Stimulated activated CD4-positive, alpha-beta T cell treated with anti-CD3 and anti-CD28 coated beads, Interleukin-12 subunit alpha, Interleukin-12 subunit beta, amount 100 ng/mL, for 48 hours (primary cell): Measurements from ENCODE around the gene S100A9.
"Not testable (repeated sequence)": the region's sequence is repeated elsewhere in the genome, so short reads cannot be mapped to it uniquely, and the experiment has no call there.

ENCODE experiments used
- DNase-seq, 3 donors: peaks; one replicate each; pipeline ENCODE4 v3.0.0-alpha.2; 2020; ENCODE audit warnings: low read depth in 2 of 3, low spot score in 1 of 3

S100A9 gene

GRCh38 chr1:153405825-153406599 is 48.4 kb downstream of the S100A9 start:
- DNase-seq = not testable (repeated sequence)

- not testable (repeated sequence) for DNase-seq
These were observed 49.6 kb downstream of the S100A9 start for GRCh38 chr1:153407274-153407673.
